Effector memory CD4-positive, alpha-beta T cell (primary cell): ENCODE results near the gene RASA2.

Experiments
- DNase-seq, 3 donors: peaks; one replicate each; pipeline ENCODE4 v3.0.0-alpha.2; 2020
- H3K27ac ChIP-seq: 2 replicates; pipeline ENCODE4 v1.7.0; 2013; ENCODE audit warnings: mild to moderate bottlenecking, low read length, moderate library complexity; ENCODE audit not compliant: insufficient read depth, poor library complexity, severe bottlenecking
- H3K27me3 ChIP-seq: replicated peaks from 2 replicates; pipeline ENCODE4 v1.7.0; 2013; ENCODE audit warnings: mild to moderate bottlenecking, low read length; ENCODE audit not compliant: insufficient read depth, control insufficient read depth, poor library complexity, severe bottlenecking
- H3K36me3 ChIP-seq: 2 replicates; pipeline ENCODE4 v1.7.0; 2013; ENCODE audit warnings: mild to moderate bottlenecking, low read length, moderate library complexity; ENCODE audit not compliant: control insufficient read depth, insufficient read depth
- H3K4me1 ChIP-seq: 2 replicates; pipeline ENCODE4 v1.7.0; 2013; ENCODE audit warnings: low read length, mild to moderate bottlenecking; ENCODE audit not compliant: control insufficient read depth, insufficient read depth, poor library complexity, severe bottlenecking
- H3K4me3 ChIP-seq: 2 replicates; pipeline ENCODE4 v1.7.0; 2013; ENCODE audit warnings: low read length, low read depth, mild to moderate bottlenecking; ENCODE audit not compliant: insufficient read depth, poor library complexity, severe bottlenecking
- H3K9me3 ChIP-seq: 2 replicates; pipeline ENCODE4 v1.7.0; 2013; ENCODE audit warnings: mild to moderate bottlenecking, low read length, moderate library complexity; ENCODE audit not compliant: control insufficient read depth

Gene RASA2

GRCh38 chr3:141457624-141458236 is 29.1 kb upstream of the RASA2 start:
- H3K27ac ChIP-seq, result no peak overlapping the region
- H3K4me3 ChIP-seq, result no peak overlapping the region
- H3K9me3 ChIP-seq, result no peaks in the 10 kb centered on the region
- no peaks in the 10 kb centered on the region for H3K4me1 ChIP-seq
- H3K36me3 ChIP-seq, result no peaks in the 10 kb centered on the region
- no peaks in the 10 kb centered on the region for H3K27me3 ChIP-seq
- no peak for DNase-seq

- no peak overlapping the region for H3K27ac ChIP-seq
- H3K4me3 ChIP-seq, result no peak overlapping the region
- DNase-seq, result no peak
- no peaks in the 10 kb centered on the region for H3K36me3 ChIP-seq
- H3K9me3 ChIP-seq, result no peaks in the 10 kb centered on the region
- no peaks in the 10 kb centered on the region for H3K4me1 ChIP-seq
- no peaks in the 10 kb centered on the region for H3K27me3 ChIP-seq
These were observed 27.8 kb upstream of the RASA2 start for GRCh38 chr3:141459008-141459407.

DNA sequence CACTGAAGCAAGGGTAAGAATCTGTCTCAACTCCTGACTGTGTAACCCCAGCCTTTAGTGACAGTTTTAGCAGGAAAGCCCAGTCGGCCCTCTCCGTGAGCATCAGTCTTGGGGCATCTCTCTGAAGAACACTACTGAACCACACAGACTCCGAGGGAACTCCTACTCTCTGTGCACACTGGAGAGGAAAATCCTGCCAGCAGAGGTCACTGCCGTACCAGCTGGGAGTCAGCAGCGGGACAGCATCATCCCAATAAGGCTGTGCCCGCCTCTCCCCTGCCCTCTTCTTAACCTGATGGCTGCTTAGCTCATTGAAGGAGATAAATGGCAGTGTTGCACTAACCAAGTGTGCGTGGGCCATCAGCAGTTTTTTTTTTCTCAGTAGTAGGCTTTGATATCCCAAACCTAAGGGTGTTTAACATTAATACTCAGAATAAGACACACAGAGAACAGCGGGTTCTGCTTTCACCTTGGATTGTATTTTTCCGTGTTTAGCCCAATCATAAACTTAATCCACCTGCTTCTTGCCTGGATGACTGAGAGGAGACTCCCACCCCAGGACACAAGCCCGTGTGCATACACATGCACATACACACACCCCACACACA is 26.6 kb upstream of the RASA2 start:
- Histone ChIP-seq H3K27ac (no peak overlapping the region), H3K27me3 (no peaks in the 10 kb centered on the region), H3K4me3 (no peak overlapping the region), H3K4me1 (no peaks in the 10 kb centered on the region), H3K9me3 (no peaks in the 10 kb centered on the region), H3K36me3 (no peaks in the 10 kb centered on the region)
- DNase-seq, result peak; percentile 68 to 77 (median 68)

DNA sequence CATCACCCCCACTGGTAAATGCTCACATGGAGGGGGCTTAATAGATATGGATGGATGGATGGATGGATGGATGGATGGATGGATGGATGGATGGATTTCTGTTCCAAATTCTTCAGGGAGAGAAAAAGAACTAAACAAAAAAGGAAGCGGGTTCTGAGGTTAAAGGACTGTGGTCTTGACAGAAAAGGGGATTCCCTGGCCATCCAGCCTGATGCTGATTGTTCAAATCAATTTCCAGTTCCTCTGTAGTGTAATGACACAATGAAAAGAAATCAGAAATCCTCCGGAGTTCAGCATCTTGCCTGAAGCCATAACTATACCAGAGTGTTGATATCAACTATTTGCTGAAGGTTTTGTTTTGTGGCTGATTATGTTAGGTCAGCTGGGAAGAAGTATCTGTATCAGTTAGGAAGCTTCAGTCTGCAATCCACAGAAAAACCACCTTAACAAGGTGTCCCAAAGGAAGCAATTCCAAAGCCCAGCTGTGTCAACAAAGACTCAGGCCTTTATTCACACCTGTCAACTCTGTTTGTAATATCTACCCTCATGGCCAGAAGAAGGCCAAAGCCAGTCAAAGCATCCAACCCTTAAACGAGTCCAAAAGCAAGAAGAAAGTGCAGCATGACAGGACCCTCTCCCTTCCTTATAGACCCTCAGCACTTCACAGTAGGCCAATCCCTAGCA is 24.5 kb upstream of the RASA2 start:
- no peaks in the 10 kb centered on the region for H3K9me3 ChIP-seq
- no peaks in the 10 kb centered on the region for H3K27me3 ChIP-seq
- no peaks in the 10 kb centered on the region for H3K4me1 ChIP-seq
- DNase-seq, result no peak
- no peaks in the 10 kb centered on the region for H3K36me3 ChIP-seq
- no peak overlapping the region for H3K27ac ChIP-seq
- no peak overlapping the region for H3K4me3 ChIP-seq

GRCh38 chr3:141465221-141465620 is 21.6 kb upstream of the RASA2 start:
- no peaks in the 10 kb centered on the region for H3K9me3 ChIP-seq
- no peak overlapping the region for H3K4me3 ChIP-seq
- H3K27ac ChIP-seq, result no peak overlapping the region
- no peak for DNase-seq
- no peaks in the 10 kb centered on the region for H3K36me3 ChIP-seq
- H3K4me1 ChIP-seq, result no peaks in the 10 kb centered on the region
- no peaks in the 10 kb centered on the region for H3K27me3 ChIP-seq

GRCh38 chr3:141466633-141467169 is 20.1 kb upstream of the RASA2 start:
- no peaks in the 10 kb centered on the region for H3K36me3 ChIP-seq
- no peaks in the 10 kb centered on the region for H3K9me3 ChIP-seq
- DNase-seq, result no peak
- H3K27me3 ChIP-seq, result no peaks in the 10 kb centered on the region
- no peak overlapping the region for H3K27ac ChIP-seq
- no peak overlapping the region for H3K4me3 ChIP-seq
- no peaks in the 10 kb centered on the region for H3K4me1 ChIP-seq

DNA sequence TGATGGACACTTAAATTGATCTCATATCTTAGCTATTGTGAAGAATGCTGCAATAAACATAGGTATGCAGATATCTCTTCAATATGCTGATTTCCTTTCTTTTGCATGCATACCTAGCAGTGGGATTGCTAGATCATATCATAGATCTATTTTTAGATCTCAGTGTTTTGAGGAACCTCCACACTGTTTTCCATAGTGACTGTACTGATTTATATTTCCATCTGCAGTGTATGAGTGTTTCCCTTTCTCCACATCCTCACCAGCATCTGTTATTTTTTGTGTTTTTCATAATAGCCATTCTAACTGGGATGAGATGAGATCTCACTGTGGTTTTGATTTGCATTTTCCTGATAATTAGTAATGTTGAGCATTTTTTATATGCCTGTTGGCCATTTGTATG is 17.1 kb upstream of the RASA2 start:
- H3K27ac ChIP-seq, result no peak overlapping the region

DNA sequence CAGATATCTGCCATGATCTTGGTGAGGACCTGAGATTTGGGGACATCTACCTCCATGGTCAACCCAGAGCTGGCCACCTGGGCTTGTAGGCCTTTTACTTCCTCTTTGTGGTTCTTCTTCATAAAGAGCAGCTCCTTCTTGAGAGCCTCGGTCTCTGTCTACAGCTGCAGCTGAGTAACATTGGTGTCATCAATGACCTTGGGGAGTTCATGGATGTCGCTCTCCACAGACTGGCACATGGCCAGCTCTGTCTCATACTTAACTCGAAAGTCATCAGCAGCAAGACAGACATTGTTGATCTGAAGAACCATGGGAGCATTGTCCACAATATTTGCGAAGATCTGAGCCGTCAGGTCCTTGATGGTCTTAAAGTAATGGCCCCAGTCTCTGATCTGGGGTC is 15.7 kb upstream of the RASA2 start:
- Histone ChIP-seq H3K27me3 (no peaks in the 10 kb centered on the region), H3K4me1 (peaks cover 3% of the 10 kb centered on the region), H3K9me3 (no peaks in the 10 kb centered on the region), H3K27ac (no peak overlapping the region), H3K4me3 (no peak overlapping the region), H3K36me3 (no peaks in the 10 kb centered on the region)
- DNase-seq, result no peak

More for the DNA sequence above, 17.1 kb upstream of the RASA2 start:
- Histone ChIP-seq H3K27me3 (no peaks in the 10 kb centered on the region), H3K4me3 (no peak overlapping the region), H3K36me3 (no peaks in the 10 kb centered on the region), H3K9me3 (no peaks in the 10 kb centered on the region), H3K4me1 (no peaks in the 10 kb centered on the region)
- DNase-seq, result no peak

- Histone ChIP-seq H3K9me3 (no peaks in the 10 kb centered on the region), H3K36me3 (no peaks in the 10 kb centered on the region), H3K4me3 (no peak overlapping the region), H3K27me3 (no peaks in the 10 kb centered on the region), H3K4me1 (peaks cover 4% of the 10 kb centered on the region), H3K27ac (no peak overlapping the region)
- peak in 1 of 3 donors; percentile 31 for DNase-seq
These were observed 10.8 kb upstream of the RASA2 start for GRCh38 chr3:141476033-141476432.

- Histone ChIP-seq H3K4me3 (no peak overlapping the region), H3K27ac (no peak overlapping the region), H3K27me3 (no peaks in the 10 kb centered on the region), H3K4me1 (peaks cover 4% of the 10 kb centered on the region), H3K9me3 (no peaks in the 10 kb centered on the region), H3K36me3 (no peaks in the 10 kb centered on the region)
- DNase-seq, result no peak
These were observed 9.6 kb upstream of the RASA2 start for GRCh38 chr3:141477224-141477623.
